Activated naive CD8-positive, alpha-beta T cell treated with anti-CD3 and anti-CD28 coated beads, Interleukin-2, amount 50 U/mL, for 24 hours (primary cell): ENCODE measurements around the gene ZSCAN25.

Experiments
- ATAC-seq: fragments of 150-1000 bp; cut with Tn5 transposase; one replicate; pipeline ENCODE4 v1.10.0; 2021
- DNase-seq: peaks from one replicate; pipeline ENCODE4 v3.0.0; 2021
- H3K27ac Mint-ChIP-seq: one replicate; pipeline ENCODE4 v1.8.0; 2021; ENCODE audit warnings: mild to moderate bottlenecking, mixed read lengths
- H3K27me3 Mint-ChIP-seq: one replicate; pipeline ENCODE4 v1.8.0; 2021; ENCODE audit warnings: mixed read lengths
- H3K36me3 Mint-ChIP-seq: one replicate; pipeline ENCODE4 v1.8.0; 2021; ENCODE audit warnings: low read depth, mixed read lengths
- H3K4me1 Mint-ChIP-seq: one replicate; pipeline ENCODE4 v1.8.0; 2021; ENCODE audit warnings: mixed read lengths
- H3K4me3 Mint-ChIP-seq: one replicate; pipeline ENCODE4 v1.8.0; 2021; ENCODE audit warnings: mild to moderate bottlenecking, moderate library complexity, mixed read lengths
- H3K9me3 Mint-ChIP-seq: one replicate; pipeline ENCODE4 v1.8.0; 2021; ENCODE audit warnings: mixed read lengths

ZSCAN25 gene

GRCh38 chr7:99601656-99602310 is 15.0 kb upstream of the ZSCAN25 start:
- Mint-ChIP-seq H3K36me3 (no peaks in the 10 kb centered on the region), H3K9me3 (no peaks in the 10 kb centered on the region), H3K27ac (no peak overlapping the region), H3K4me3 (no peak overlapping the region), H3K27me3 (no peaks in the 10 kb centered on the region), H3K4me1 (no peaks in the 10 kb centered on the region)
- DNase-seq: no peak
- ATAC-seq: no peak

GRCh38 chr7:99605527-99605926 is 11.2 kb upstream of the ZSCAN25 start:
- ATAC-seq: no peak
- Mint-ChIP-seq H3K36me3 (no peaks in the 10 kb centered on the region), H3K4me3 (no peak overlapping the region), H3K4me1 (no peaks in the 10 kb centered on the region), H3K27ac (no peak overlapping the region), H3K9me3 (no peaks in the 10 kb centered on the region), H3K27me3 (no peaks in the 10 kb centered on the region)
- no peak for DNase-seq

- Mint-ChIP-seq H3K36me3 (no peaks in the 10 kb centered on the region), H3K27ac (no peak overlapping the region), H3K27me3 (no peaks in the 10 kb centered on the region), H3K4me1 (no peaks in the 10 kb centered on the region), H3K9me3 (no peaks in the 10 kb centered on the region), H3K4me3 (no peak overlapping the region)
- DNase-seq (no peak), ATAC-seq (no peak)
Observed at GRCh38 chr7:99606531-99606930, 10.2 kb upstream of the ZSCAN25 start.

- DNase-seq (no peak), ATAC-seq (no peak)
- Mint-ChIP-seq H3K27me3 (no peaks in the 10 kb centered on the region), H3K4me3 (no peak overlapping the region), H3K9me3 (no peaks in the 10 kb centered on the region), H3K36me3 (no peaks in the 10 kb centered on the region), H3K4me1 (no peaks in the 10 kb centered on the region), H3K27ac (no peak overlapping the region)
Observed at GRCh38 chr7:99607548-99607947, 9.2 kb upstream of the ZSCAN25 start.

GRCh38 chr7:99614495-99614894 is 2.3 kb upstream of the ZSCAN25 start:
- ATAC-seq (no peak), DNase-seq (no peak)
- no peaks in the 10 kb centered on the region for H3K9me3 Mint-ChIP-seq
- H3K36me3 Mint-ChIP-seq: peaks cover 16% of the 10 kb centered on the region
- no peak overlapping the region for H3K27ac Mint-ChIP-seq
- no peak overlapping the region for H3K4me3 Mint-ChIP-seq
- peaks cover 37% of the 10 kb centered on the region for H3K4me1 Mint-ChIP-seq
- no peaks in the 10 kb centered on the region for H3K27me3 Mint-ChIP-seq

GRCh38 chr7:99615989-99616358 is 772 bp upstream of the ZSCAN25 start:
- no peak for ATAC-seq
- H3K9me3 Mint-ChIP-seq: no peaks in the 10 kb centered on the region
- H3K27me3 Mint-ChIP-seq: no peaks in the 10 kb centered on the region
- peak overlapping the region; percentile 92 for H3K27ac Mint-ChIP-seq
- peak overlapping the region; percentile 92 for H3K4me3 Mint-ChIP-seq
- no peak for DNase-seq
- H3K4me1 Mint-ChIP-seq: peaks cover 48% of the 10 kb centered on the region
- peaks cover 26% of the 10 kb centered on the region for H3K36me3 Mint-ChIP-seq

- peaks cover 60% of the 10 kb centered on the region for H3K4me1 Mint-ChIP-seq
- H3K27ac Mint-ChIP-seq: peak overlapping the region; percentile 92
- DNase-seq (no peak), ATAC-seq (no peak)
- H3K36me3 Mint-ChIP-seq: peaks cover 36% of the 10 kb centered on the region
- peak overlapping the region; percentile 92 for H3K4me3 Mint-ChIP-seq
- H3K27me3 Mint-ChIP-seq: no peaks in the 10 kb centered on the region
- no peaks in the 10 kb centered on the region for H3K9me3 Mint-ChIP-seq
Observed at GRCh38 chr7:99617192-99617781, 541 bp downstream of the ZSCAN25 start.

GRCh38 chr7:99618726-99619125 is 2.0 kb downstream of the ZSCAN25 start:
- H3K9me3 Mint-ChIP-seq: no peaks in the 10 kb centered on the region
- peaks cover 74% of the 10 kb centered on the region for H3K4me1 Mint-ChIP-seq
- peak overlapping the region; percentile 92 for H3K27ac Mint-ChIP-seq
- H3K36me3 Mint-ChIP-seq: peaks cover 49% of the 10 kb centered on the region
- ATAC-seq: no peak
- H3K27me3 Mint-ChIP-seq: no peaks in the 10 kb centered on the region
- H3K4me3 Mint-ChIP-seq: peak overlapping the region; percentile 92
- DNase-seq: no peak

- peak overlapping the region; percentile 92 for H3K27ac Mint-ChIP-seq
- H3K27me3 Mint-ChIP-seq: no peaks in the 10 kb centered on the region
- H3K36me3 Mint-ChIP-seq: peaks cover 59% of the 10 kb centered on the region
- peaks cover 82% of the 10 kb centered on the region for H3K4me1 Mint-ChIP-seq
- ATAC-seq (no peak), DNase-seq (no peak)
- no peaks in the 10 kb centered on the region for H3K9me3 Mint-ChIP-seq
- H3K4me3 Mint-ChIP-seq: peak overlapping the region; percentile 92
Observed at GRCh38 chr7:99619571-99620130, 2.9 kb downstream of the ZSCAN25 start.

- Mint-ChIP-seq H3K9me3 (no peaks in the 10 kb centered on the region), H3K27ac (peak overlapping the region; percentile 65), H3K36me3 (peaks cover 74% of the 10 kb centered on the region), H3K27me3 (no peaks in the 10 kb centered on the region), H3K4me1 (peaks cover 89% of the 10 kb centered on the region), H3K4me3 (no peak overlapping the region)
- DNase-seq (no peak), ATAC-seq (no peak)
Observed at GRCh38 chr7:99621271-99621670, 4.5 kb downstream of the ZSCAN25 start.

GRCh38 chr7:99622596-99622995 is 5.8 kb downstream of the ZSCAN25 start:
- Mint-ChIP-seq H3K9me3 (no peaks in the 10 kb centered on the region), H3K27ac (peak overlapping the region; percentile 100), H3K27me3 (no peaks in the 10 kb centered on the region), H3K4me1 (peaks cover 90% of the 10 kb centered on the region), H3K4me3 (peak overlapping the region; percentile 93), H3K36me3 (peaks cover 82% of the 10 kb centered on the region)
- DNase-seq (no peak), ATAC-seq (peak; percentile 6)

GRCh38 chr7:99623091-99623693 is 6.4 kb downstream of the ZSCAN25 start:
- H3K36me3 Mint-ChIP-seq: peaks cover 83% of the 10 kb centered on the region
- H3K27ac Mint-ChIP-seq: peak overlapping the region; percentile 100
- peak; percentile 53 for DNase-seq
- no peaks in the 10 kb centered on the region for H3K9me3 Mint-ChIP-seq
- ATAC-seq: peak; percentile 82
- H3K4me1 Mint-ChIP-seq: peaks cover 84% of the 10 kb centered on the region
- H3K4me3 Mint-ChIP-seq: peak overlapping the region; percentile 93
- no peaks in the 10 kb centered on the region for H3K27me3 Mint-ChIP-seq

- peaks cover 84% of the 10 kb centered on the region for H3K36me3 Mint-ChIP-seq
- no peaks in the 10 kb centered on the region for H3K27me3 Mint-ChIP-seq
- peaks cover 84% of the 10 kb centered on the region for H3K4me1 Mint-ChIP-seq
- H3K4me3 Mint-ChIP-seq: peak overlapping the region; percentile 93
- no peaks in the 10 kb centered on the region for H3K9me3 Mint-ChIP-seq
- H3K27ac Mint-ChIP-seq: peak overlapping the region; percentile 100
- ATAC-seq (peak; percentile 61), DNase-seq (peak; percentile 50)
Observed at GRCh38 chr7:99623702-99624447, 7.1 kb downstream of the ZSCAN25 start.

GRCh38 chr7:99624484-99624883 is 7.7 kb downstream of the ZSCAN25 start:
- no peaks in the 10 kb centered on the region for H3K27me3 Mint-ChIP-seq
- H3K4me1 Mint-ChIP-seq: peaks cover 82% of the 10 kb centered on the region
- H3K9me3 Mint-ChIP-seq: no peaks in the 10 kb centered on the region
- DNase-seq (peak; percentile 82), ATAC-seq (peak; percentile 61)
- peak overlapping the region; percentile 93 for H3K4me3 Mint-ChIP-seq
- H3K27ac Mint-ChIP-seq: peak overlapping the region; percentile 100
- peaks cover 83% of the 10 kb centered on the region for H3K36me3 Mint-ChIP-seq
